NT2/D1 (cell line): ENCODE data around the gene LOX.

Experiments
- DNase-seq: peaks from one replicate; pipeline ENCODE4 v3.0.0-alpha.2; 2011; ENCODE audit warnings: low read depth, low spot score
- H3K27me3 ChIP-seq: 2 replicates; pipeline ENCODE4 v1.6.0; 2011; ENCODE audit warnings: mild to moderate bottlenecking; ENCODE audit not compliant: insufficient read length, insufficient read depth
- H3K36me3 ChIP-seq: 2 replicates; pipeline ENCODE4 v1.6.1; 2011; ENCODE audit warnings: mild to moderate bottlenecking, low read length, mixed read lengths; ENCODE audit not compliant: insufficient read depth, insufficient read length
- H3K4me1 ChIP-seq: 2 replicates; pipeline ENCODE4 v1.5.1; 2011; ENCODE audit not compliant: insufficient read depth, insufficient read length
- H3K4me3 ChIP-seq: 2 replicates; pipeline ENCODE4 v1.5.1; 2011; ENCODE audit warnings: low read depth; ENCODE audit not compliant: insufficient read length
- H3K9ac ChIP-seq: 2 replicates; pipeline ENCODE4 v1.6.0; 2011; ENCODE audit warnings: low read depth; ENCODE audit not compliant: insufficient read length
- H3K9me3 ChIP-seq: 2 replicates; pipeline ENCODE4 v1.5.1; 2011; ENCODE audit warnings: mild to moderate bottlenecking, low read length; ENCODE audit not compliant: insufficient read depth
- SUZ12 ChIP-seq: IDR thresholded peaks from 2 replicates; pipeline ENCODE4 v1.6.1; 2011; ENCODE audit not compliant: insufficient read length, insufficient read depth; ENCODE audit errors: extremely low read depth
- YY1 ChIP-seq: IDR thresholded peaks from 2 replicates; pipeline ENCODE4 v1.6.1; 2011; ENCODE audit not compliant: insufficient read length, insufficient read depth
- ZNF274 ChIP-seq: IDR thresholded peaks from 2 replicates; pipeline ENCODE4 v1.6.1; 2011; ENCODE audit warnings: mild to moderate bottlenecking, low read depth, low read length

LOX gene

GRCh38 chr5:122110987-122111386 is 32.9 kb upstream of the LOX start:
- no peaks in the 10 kb centered on the region for H3K27me3 ChIP-seq
- no peak for DNase-seq
- H3K36me3 ChIP-seq: no peaks in the 10 kb centered on the region
- TF ChIP-seq ZNF274 (no peak), SUZ12 (no peak), YY1 (no peak)
- no peaks in the 10 kb centered on the region for H3K9me3 ChIP-seq
- H3K4me1 ChIP-seq: no peaks in the 10 kb centered on the region
- H3K4me3 ChIP-seq: no peak overlapping the region
- H3K9ac ChIP-seq: no peak overlapping the region

- H3K36me3 ChIP-seq: no peaks in the 10 kb centered on the region
- no peak for DNase-seq
- H3K4me1 ChIP-seq: no peaks in the 10 kb centered on the region
- no peaks in the 10 kb centered on the region for H3K27me3 ChIP-seq
- H3K9ac ChIP-seq: no peak overlapping the region
- no peak overlapping the region for H3K4me3 ChIP-seq
- no peaks in the 10 kb centered on the region for H3K9me3 ChIP-seq
- TF ChIP-seq YY1 (no peak), SUZ12 (no peak), ZNF274 (no peak)
These were observed 29.0 kb upstream of the LOX start for GRCh38 chr5:122107016-122107415.

GRCh38 chr5:122105909-122106308 is 27.9 kb upstream of the LOX start:
- TF ChIP-seq ZNF274 (no peak), SUZ12 (no peak), YY1 (no peak)
- H3K4me1 ChIP-seq: no peaks in the 10 kb centered on the region
- no peaks in the 10 kb centered on the region for H3K9me3 ChIP-seq
- no peaks in the 10 kb centered on the region for H3K27me3 ChIP-seq
- no peak overlapping the region for H3K4me3 ChIP-seq
- no peak overlapping the region for H3K9ac ChIP-seq
- no peak for DNase-seq
- no peaks in the 10 kb centered on the region for H3K36me3 ChIP-seq

GRCh38 chr5:122102825-122103224 is 24.8 kb upstream of the LOX start:
- TF ChIP-seq ZNF274: no peak
- TF ChIP-seq SUZ12: no peak
- TF ChIP-seq YY1: no peak
- Histone ChIP-seq H3K27me3 (no peaks in the 10 kb centered on the region), H3K9ac (no peak overlapping the region), H3K4me1 (peaks cover 2% of the 10 kb centered on the region), H3K4me3 (no peak overlapping the region), H3K36me3 (no peaks in the 10 kb centered on the region), H3K9me3 (no peaks in the 10 kb centered on the region)
- DNase-seq: no peak

GRCh38 chr5:122101636-122102285 is 23.7 kb upstream of the LOX start:
- peaks cover 2% of the 10 kb centered on the region for H3K4me1 ChIP-seq
- no peaks in the 10 kb centered on the region for H3K9me3 ChIP-seq
- no peak overlapping the region for H3K9ac ChIP-seq
- no peak for DNase-seq
- H3K4me3 ChIP-seq: no peak overlapping the region
- no peaks in the 10 kb centered on the region for H3K36me3 ChIP-seq
- no peaks in the 10 kb centered on the region for H3K27me3 ChIP-seq
- TF ChIP-seq YY1: no peak
- no peak for TF ChIP-seq SUZ12
- no peak for TF ChIP-seq ZNF274

GRCh38 chr5:122099060-122099790 is 21.2 kb upstream of the LOX start:
- H3K9ac ChIP-seq: no peak overlapping the region
- H3K4me3 ChIP-seq: no peak overlapping the region
- H3K36me3 ChIP-seq: no peaks in the 10 kb centered on the region
- H3K4me1 ChIP-seq: peaks cover 2% of the 10 kb centered on the region
- no peaks in the 10 kb centered on the region for H3K9me3 ChIP-seq
- H3K27me3 ChIP-seq: no peaks in the 10 kb centered on the region
- TF ChIP-seq ZNF274 (no peak), YY1 (no peak), SUZ12 (no peak)
- DNase-seq: no peak

- Histone ChIP-seq H3K27me3 (no peaks in the 10 kb centered on the region), H3K4me1 (peaks cover 2% of the 10 kb centered on the region), H3K9me3 (no peaks in the 10 kb centered on the region), H3K4me3 (no peak overlapping the region), H3K9ac (no peak overlapping the region), H3K36me3 (no peaks in the 10 kb centered on the region)
- no peak for TF ChIP-seq YY1
- no peak for DNase-seq
These were observed 19.3 kb upstream of the LOX start for GRCh38 chr5:122097391-122097790.
